NK-92 treated with Interleukin-12 subunit alpha and Interleukin-12 subunit beta, amount 100 ng/mL, for 24 hours (cell line): ENCODE data around the gene STK17A.
"Not testable (repeated sequence)": the region's sequence is repeated elsewhere in the genome, so short reads cannot be mapped to it uniquely, and the experiment has no call there.

Source experiments
- DNase-seq: peaks from one replicate; lab custom pipeline; 2025; lab: John Stamatoyannopoulos, UW

The STK17A gene

DNA sequence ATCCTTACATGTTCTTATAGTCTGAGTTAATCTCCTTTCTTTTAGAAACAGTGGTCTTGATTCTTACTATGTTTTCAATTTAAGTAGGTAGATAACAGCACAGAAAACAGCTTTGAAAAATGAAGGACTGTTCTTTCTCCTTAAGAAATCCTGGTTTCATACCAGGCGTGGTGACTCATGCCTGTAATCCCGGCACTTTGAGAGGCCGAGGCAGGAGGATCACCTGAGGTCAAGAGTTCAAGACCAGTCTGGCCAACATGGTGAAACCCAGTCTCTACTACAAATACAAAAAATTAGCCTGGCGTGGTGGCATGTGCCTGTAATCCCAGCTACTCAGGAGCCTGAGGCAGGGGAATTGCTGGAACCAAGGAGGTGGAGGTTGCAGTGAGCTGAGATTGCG, 13.5 kb downstream of the STK17A start:
- not testable (repeated sequence) for DNase-seq

DNA sequence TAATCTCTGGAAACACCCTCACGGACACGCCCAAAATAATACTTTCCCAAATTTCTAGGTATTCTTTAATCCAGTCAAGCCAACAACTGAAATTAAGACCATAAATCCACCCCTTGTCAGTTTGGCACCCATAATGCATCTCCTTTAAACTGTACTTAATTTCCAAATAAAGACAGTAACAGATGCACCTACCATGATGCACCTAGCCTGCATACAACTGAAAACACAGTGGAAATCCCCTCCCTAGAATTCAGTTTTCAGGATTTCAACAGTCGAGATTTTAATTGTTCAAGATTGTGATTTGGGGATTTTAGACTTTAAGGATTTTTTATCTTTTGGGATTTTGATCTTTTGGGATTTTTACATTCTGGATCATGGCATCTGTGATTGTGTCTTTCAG, 17.1 kb downstream of the STK17A start:
- DNase-seq = no peak

DNA sequence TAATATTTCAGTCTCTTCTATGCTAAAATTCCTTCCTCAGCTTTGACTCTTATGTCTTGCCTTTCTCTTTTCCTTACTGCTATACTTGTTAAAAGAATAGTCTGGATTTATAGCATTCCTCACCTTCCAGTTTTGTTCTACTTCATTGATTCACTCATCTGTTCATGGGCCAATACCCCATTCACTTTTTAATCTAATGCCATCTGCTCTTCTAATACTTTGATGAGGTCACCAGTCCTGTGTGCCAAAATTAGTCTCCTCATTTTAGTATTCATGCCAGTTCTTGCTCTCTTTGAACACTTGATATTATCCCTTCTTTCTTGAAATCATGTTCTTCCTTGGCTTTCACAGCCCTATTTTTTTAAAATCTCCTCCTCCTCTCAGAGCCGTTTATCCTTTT, 19.3 kb downstream of the STK17A start:
- no peak for DNase-seq

DNA sequence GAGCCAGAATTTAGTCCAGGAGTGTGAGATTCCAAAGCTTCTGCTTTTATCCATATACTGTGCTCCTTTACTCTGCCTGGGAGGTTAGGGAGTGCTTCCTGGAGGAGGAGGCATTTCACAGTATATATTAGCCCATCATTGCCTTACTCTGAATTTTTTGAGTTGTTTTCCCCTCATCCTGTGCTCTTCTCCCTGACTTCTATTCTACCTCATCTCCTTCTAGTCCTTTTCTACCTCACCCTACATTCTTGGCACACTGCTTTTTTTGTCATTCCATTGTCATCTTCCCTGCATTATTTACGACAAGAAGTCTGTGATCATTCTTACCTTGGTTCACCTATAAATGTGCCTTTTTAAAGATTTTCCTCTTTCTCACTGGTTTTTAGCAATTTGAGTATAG, 21.3 kb downstream of the STK17A start:
- DNase-seq = no peak

DNA sequence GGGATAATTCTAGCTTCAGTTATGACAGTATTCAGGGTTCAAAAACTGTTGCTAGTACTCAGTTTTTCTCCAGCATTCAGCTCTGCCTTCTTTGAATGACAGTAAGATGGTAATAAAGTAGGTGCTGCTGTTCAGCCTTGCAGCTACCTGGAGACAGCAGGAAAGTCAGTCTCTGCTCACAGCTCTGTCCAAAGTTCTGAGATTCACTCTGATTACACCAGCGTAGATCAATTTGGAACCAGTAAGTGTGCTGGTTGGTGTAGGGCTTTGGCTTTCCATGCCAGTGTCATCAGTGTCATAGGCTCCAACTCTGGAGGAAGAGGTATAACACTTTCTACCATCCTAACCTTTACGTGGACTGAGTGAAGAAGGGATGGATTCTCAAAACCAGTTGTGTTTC, 26.2 kb downstream of the STK17A start:
- DNase-seq = no peak

DNA sequence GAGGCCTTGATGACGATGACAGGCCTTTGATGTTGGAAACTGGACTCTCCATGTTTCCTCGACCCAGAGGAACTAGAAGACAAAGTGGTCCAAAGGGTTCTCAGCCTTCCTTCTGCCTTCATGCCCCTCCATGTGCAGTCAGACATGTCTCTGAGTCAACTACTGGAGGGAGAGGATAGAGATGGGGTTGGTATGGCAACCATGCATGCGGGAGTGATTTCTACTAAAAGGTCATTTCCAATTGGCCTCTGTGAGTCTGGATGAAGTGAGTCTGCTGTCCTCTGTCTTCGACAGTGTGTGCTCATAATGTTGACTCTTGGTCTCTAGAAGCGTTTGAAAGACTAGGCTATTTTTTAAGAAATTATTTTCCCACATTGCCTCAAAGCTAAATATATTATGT, 29.2 kb downstream of the STK17A start:
- DNase-seq = no peak

DNA sequence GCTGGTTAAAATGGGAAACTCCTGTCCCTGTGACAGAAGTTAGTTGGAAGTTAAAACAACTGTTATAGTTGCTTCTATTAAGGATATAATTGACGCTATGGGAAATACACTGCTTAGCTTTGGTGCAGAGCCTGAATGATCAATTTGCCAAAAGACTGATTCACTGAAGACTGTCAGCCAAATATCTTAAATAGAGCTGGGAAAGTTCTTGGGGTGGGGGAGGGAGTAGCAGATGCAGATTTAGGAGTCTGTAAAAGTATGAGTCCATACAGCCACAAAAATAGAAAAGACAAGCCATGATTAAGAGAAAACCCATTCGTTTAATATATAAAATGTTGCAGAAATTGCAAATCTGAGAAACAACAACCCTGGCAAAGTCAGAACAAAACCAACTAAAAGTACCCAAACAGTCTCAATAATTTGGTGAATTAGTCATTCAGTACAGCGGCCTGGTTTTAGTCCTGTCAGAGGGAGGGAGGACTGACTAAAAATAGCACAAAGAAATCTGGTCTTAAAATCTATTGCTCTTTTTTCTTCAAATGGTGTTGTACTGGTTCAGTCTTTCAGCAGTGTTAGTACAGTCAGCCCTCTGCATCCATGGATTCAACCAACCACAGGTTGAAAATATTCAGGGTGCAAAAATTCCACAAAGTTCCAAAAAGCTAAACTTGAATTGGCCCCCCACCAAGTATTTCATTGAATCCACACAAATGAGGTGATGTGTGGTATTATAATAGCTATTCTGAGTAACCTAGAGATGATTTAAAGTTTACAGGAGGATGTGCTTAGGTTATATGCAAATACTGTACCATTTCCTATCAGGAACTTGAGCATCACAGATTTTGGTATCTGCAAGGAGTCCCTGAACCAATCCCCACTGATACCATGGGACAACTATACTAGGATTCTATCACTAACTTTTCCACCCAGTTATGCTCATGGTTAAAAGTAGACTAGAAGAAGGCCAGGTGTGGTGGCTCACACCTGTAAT, 30.0 kb downstream of the STK17A start:
- DNase-seq = no peak

DNA sequence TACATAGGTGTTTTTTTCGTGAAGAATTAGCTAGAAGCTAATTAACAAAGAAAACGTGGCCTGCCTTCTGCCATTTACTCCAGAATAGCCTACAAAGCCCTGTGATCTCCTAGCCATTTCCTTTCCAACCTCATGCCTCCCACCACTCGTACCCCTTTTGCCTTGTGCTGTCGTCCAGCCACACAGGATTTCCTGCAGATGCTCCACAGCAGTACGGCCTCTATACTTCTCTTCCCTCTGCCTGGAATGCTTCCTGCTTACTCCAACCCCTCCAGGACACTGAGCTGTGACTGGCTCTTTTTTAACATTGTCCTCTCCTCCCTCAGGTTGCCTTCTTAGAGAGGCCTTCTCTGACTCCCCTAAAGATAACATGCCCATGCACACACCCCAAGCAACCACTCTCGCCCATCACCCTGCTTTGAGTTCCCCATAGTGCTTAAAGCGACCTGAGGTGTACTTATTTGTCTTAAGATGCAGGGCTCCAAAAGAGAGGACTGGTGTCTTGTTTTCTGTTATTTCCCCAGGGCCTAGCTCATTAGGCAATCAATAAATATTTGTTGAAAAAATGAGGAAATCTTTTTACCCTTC, 32.7 kb downstream of the STK17A start:
- no peak for DNase-seq

DNA sequence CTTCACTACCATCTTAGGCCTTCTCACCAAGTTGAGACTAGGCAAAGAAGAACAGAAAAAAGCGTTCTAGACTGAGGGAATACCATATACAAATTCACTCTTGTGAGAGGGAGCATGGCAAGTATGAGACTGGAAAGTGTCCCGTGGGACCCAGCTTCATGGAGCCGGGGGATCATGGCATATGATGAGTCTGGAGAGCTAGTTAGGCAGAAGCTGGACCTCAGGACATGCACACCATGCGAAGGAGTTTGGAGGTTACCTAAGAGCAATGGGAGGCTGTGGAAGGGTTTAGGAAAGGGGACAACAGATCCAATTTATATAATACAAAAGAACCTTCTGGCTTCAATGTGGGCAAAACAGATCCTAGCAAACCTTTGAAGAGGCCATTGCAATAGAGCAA, 34.1 kb downstream of the STK17A start:
- no peak for DNase-seq

DNA sequence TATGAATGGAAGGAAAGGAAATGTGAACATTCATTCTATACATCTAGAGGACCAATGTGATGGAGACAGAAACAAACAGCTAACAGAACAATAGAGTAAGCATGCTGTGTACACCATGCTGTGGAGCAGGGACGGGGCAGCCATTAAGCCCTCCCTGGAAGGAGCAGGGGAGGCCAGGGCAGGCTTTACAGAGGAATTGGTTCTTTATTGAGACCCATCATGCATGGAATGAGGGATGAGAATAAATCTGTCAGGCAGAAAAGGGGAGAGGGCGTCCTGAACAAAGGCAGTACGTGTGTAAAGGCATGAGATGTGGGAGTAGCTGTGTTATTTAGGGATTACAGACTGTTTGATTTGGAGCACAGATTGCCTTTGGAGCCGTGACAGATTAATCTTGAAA, 35.2 kb downstream of the STK17A start:
- DNase-seq = no peak

DNA sequence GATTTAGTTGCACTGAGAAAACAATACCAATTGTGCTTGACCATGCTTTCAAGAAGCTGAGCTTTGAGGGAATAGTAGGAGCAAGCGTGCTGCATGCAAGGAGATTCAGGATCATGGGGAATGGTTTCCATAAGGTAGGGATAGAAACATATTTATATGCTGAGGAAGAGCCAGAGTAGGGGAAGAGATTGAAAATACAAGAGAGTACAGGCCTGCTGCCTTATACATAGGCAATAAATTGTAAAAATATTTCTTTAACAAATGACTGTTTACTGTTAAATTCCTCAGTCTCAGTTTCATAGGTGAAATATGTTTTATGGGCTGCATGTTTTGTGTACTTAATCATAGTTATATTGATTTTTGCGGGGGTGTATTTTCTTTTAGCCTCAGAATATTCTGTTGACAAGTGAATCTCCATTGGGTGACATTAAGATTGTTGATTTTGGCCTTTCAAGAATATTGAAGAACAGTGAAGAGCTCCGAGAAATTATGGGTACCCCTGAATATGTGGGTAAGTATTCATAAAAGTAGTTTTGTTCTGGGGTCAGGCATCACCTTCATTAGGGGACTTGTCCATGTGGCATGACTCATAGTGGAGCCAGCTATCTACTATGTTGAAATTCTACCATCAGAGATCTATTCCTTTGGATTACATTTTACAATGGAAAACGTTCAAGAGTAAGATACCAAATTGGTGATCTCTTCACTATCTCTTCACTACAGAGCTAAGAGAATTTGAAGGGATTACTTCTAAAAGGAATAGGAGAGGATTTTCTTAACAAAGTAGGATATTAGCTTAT, 36.5 kb downstream of the STK17A start:
- no peak for DNase-seq

DNA sequence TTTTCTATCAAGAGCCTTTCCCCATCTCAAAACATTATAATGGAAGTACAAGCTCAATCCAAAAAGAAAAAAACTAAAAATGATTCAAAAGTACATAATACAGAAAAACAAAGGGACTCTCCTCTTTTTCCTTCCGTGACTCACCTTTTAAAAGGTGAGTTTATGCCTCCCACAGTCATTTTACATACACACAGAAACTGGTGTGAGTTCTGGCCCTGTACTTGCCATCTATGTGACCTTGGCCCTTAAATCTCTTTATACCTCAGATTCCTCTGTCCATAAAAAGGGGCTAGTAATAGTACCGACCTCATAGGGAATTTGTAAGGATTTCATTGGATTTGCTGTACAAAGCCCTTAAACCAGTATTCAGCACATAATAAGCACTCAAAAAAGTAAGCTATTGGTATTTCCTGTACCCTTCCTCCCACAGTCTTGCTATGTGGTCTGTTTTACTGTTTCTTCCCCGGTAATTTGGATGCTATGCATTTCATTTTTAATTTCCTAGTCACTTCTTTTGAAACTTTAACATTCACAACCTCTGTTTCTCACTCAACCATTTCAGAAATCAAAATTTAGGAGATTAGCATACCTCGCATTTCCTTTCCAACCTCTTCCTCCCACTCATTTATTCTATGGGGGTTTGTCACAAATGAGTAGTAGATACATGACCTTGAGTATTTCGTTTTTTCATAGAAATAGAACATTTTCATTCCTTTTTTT, 39.0 kb downstream of the STK17A start:
- no peak for DNase-seq

DNA sequence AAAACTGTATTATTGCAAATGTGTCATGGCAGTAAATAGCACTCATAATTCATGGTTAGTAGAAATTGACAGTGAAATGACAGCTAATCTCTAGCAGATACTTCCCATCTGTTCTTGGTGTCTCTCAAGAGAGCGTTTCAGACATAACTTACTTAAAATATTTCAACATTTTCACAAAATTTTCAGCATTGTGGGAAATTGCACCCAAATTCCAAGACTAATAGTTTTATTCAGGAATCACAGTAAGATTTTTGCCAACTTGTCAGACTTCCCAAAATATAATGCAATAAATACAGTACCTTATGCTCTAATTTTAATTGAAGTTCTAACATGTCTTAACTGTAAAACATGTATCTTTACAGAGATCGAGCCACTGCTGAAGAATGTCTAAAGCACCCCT, 41.2 kb downstream of the STK17A start:
- no peak for DNase-seq

DNA sequence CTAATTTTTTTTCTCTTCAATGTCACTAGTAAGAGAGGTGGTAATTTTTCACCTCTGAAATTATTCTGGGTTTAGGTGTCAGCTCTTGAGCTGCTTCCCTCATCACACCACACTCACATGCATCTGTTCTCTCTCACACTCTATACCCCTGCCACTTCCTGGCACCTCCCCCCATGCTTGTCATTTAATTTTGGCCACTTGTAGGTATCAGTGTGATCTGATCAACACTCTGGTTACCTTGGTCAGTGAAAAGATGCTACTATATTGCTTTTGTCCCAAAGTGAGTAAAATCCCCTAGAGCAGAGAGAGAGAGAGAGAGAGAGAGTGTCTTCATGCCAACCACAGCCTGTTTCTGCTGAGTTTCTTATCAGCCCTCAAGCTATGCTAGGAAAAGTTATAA, 42.5 kb downstream of the STK17A start:
- DNase-seq = peak; percentile 51

DNA sequence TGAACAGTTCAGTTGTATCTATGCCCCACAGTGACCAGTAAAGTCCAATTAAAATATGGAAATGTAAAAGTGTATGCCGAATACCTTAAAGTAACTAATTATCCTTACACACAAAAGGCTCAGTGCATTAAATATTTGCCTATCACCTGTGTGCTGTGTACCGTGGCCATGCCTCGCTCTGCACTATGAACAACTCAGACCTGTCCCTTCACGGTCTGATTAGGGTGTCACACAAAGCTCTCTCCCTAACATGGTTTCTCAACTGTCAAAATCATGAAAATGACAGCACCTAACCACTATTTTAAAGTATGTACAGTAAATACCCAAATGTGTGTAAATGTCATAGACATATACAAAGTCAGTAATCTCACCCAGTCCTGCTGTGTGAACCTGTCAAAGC, 43.1 kb downstream of the STK17A start:
- no peak for DNase-seq

DNA sequence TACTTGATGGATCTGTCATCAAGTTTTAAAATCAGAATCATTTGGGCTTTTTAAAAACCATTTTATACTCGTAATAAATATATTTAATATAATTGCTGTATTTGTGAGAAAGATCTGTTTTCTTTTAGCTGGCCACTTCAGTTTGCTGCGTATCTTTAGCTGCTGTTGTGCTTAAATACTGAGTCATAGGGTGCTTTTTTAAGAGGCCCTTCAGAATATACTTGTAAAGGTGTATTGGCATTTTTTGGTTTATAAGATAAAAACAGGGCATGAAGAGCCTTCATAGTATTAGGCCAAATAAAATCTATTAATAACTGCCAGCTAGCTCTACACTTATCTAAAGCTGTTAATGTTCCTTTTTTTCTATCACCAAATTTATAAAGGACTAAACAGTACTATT, 43.8 kb downstream of the STK17A start:
- no peak for DNase-seq

DNA sequence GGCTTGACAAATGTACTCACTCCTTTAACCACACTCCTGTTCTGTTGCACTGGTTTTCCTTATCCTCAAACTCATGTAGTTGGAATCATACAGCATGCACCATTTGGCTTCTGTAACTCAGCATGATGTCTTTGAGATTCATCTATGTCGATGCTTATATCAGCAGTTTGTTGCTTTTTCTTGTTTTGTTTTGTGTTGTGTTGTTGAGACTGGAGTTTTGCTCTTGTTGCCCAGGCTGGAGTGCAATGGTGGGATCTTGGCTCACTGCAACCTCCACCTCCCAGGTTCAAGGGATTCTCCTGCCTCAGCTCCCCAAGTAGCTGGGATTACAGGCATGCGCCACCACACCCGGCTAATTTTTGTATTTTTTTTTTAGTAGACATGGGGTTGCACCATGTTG, 44.9 kb downstream of the STK17A start:
- DNase-seq = not testable (repeated sequence)

DNA sequence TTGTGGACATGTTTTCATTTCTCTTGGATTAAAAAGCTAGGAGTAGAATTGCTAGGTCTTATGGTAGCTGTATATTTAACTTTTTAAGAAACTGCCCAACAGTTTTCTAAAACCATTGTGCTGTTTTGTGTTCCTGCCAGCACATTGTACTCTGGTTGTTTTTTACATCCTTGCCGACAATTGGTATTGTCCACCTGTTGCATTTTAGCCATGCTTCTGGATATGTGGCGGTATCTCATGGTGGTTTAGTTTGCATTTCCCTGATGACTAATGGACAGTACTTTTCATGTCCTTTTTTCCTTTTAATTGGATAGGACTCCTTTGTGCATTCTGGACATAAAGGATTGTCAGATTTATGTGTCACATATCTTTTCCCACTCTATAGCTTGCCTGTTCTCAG, 45.5 kb downstream of the STK17A start:
- DNase-seq = no peak

DNA sequence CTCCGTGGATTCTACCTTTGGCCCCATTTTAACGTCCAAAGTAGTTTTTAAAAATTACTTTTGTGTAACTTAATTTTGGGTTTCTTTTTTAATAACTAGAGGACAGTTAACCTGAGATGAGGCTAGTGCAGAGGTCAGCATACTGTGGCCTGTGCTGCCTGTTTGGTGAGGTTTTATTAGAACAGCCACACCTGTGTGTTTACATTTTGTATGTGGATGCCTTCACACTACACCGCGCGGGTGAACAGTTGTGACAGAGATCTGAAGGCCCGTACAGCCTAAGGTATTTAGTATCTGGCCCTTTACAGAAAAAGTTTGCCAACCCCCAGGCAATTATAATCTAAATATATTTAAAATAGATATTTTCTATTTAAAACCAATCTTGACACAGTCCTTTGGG, 46.9 kb downstream of the STK17A start:
- no peak for DNase-seq

DNA sequence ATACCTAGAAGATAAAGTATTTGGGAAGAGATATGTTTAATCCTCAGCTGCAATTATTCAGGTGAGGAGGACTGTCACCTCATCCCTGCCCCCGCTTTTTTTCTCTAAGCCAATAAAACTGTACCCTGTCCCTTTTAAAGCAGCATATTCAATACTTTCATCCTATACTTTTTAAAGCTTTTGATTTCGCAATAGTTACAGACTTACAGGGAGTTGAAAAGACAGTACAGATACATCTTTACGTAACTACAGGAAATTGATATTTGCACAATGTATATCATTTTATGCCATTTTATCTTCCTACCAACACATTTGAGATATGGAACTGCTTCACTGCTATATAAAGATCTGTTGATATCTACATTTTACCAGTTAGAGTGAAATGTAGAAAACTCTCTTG, 47.6 kb downstream of the STK17A start:
- no peak for DNase-seq

DNA sequence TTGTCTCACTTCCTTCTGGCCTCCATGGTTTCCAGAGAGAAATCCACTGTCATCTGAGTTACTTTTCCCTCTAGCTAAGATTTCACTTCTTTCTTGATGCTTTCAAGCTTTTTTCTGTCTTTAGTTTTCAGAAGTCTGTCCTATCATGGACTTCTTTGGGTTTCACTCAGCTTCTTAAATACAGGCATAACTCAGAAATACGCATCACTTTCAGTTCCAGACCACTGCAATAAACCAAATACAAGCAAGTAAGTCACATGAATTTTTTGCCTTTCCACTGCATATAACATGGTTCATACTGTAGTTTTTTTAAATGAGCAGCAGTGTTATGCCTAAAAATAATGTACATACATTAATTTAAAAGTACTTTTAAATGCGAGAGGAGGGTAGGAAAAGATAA, 48.7 kb downstream of the STK17A start:
- no peak for DNase-seq

DNA sequence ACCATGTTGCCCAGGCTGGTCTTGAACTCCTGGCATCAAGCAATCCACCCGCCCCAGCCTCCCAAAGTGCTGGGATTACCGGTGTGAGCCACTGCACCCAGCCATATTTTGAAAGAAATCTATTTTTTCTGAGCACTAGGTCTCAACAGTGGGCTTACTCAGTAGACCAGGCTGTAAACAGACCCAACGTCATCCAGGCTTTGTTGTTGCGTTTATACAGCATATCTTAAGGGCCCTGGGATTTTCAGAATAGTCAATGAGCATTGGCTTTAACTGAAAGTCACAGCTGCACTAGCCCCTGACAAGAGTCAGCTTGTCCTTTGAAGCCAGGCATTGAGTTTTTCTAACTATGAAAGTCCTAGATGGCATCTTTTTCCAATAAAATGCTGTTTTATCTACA, 49.8 kb downstream of the STK17A start:
- no peak for DNase-seq
